K562 (cell line): ENCODE data around the gene NLRP6. TPM values are rescaled to one million over a fixed set of nuclear protein-coding genes. Genes with fewer than 3 reads are reported as not detected.

Experiments
- ATAC-seq: fragments of 200-7000 bp; cut with Tn5 transposase; 3 replicates; pipeline ENCODE4 v1.9.1; 2020; ENCODE audit warnings: moderate library complexity
- BruUV-seq: library from RNA; stranded (reverse); fragments of 400-500 nt; replicated peaks from 2 replicates; lab custom pipeline; 2021; lab: Mats Ljungman, UMichigan
- CTCF ChIA-PET: fragments of 300-600 bp; formaldehyde crosslinking; extraction: SDS; loops from one replicate; lab custom pipeline; 2021; ENCODE audit warnings: low intra/inter-chr PET ratio; lab: Yijun Ruan, JAX
- POLR2A ChIA-PET: fragments of 300-600, 350-650 bp; sonication (Branson Sonifier 250); formaldehyde crosslinking; extraction: SDS; loops from one replicate; lab custom pipeline; 2021; ENCODE audit warnings: antibody characterized with exemption, inconsistent platforms; lab: Yijun Ruan, JAX
- DNase-seq, 4 experiments: peaks; one replicate each; pipeline versions ENCODE4 v3.0.0 to v3.0.0-alpha.2; 2011 to 2018; ENCODE audit warnings: low spot score in 3 of 4, mixed read lengths in 3 of 4; ENCODE audit errors: extremely low read depth in 1 of 4
- FAIRE-seq: peaks from 2 replicates; lab custom pipeline; 2011; peaks lifted over from hg19 to GRCh38; lab: Jason Lieb, UNC
- H2AFZ ChIP-seq: 2 replicates; pipeline ENCODE4 v1.6.0; 2011; ENCODE audit warnings: low read depth, low read length, control low read depth, inconsistent platforms
- H3K27ac ChIP-seq: fragments of 200-600 bp; 3 replicates; pipeline ENCODE4 v1.8.0; 2011; ENCODE audit warnings: low read depth, mild to moderate bottlenecking, control low read depth, inconsistent platforms, low read length, moderate library complexity, mixed read lengths; ENCODE audit errors: extremely low read depth
- H3K27me3 ChIP-seq, 2 experiments: fragments of 300-600 bp in 1 of 2; 2 replicates in 1 of 2; 3 replicates in 1 of 2; pipeline versions ENCODE4 v1.6.0 to v1.8.0; 2011; ENCODE audit warnings: inconsistent platforms in 2 of 2, low read length in 2 of 2, mild to moderate bottlenecking in 1 of 2, mixed read lengths in 1 of 2, moderate library complexity in 1 of 2; ENCODE audit not compliant: control insufficient read depth in 2 of 2, insufficient read depth in 2 of 2
- H3K36me3 ChIP-seq: fragments of 300-600 bp; 3 replicates; pipeline ENCODE4 v1.8.0; 2011; ENCODE audit warnings: mild to moderate bottlenecking, low read length, inconsistent platforms; ENCODE audit not compliant: control insufficient read depth, insufficient read depth
- H3K4me1 ChIP-seq, 2 experiments: fragments of 200-600 bp in 1 of 2; replicated peaks in 1 of 2; 2 replicates in 1 of 2; 3 replicates in 1 of 2; pipeline versions ENCODE4 v1.5.1 to v1.8.0; 2011; ENCODE audit warnings: inconsistent platforms in 2 of 2, low read length in 2 of 2, mild to moderate bottlenecking in 1 of 2, mixed read lengths in 1 of 2, moderate library complexity in 1 of 2; ENCODE audit not compliant: control insufficient read depth in 2 of 2, insufficient read depth in 2 of 2
- H3K4me2 ChIP-seq: 2 replicates; pipeline ENCODE4 v1.6.1; 2011; ENCODE audit warnings: low read length, control low read depth, inconsistent platforms, mixed read lengths; ENCODE audit not compliant: insufficient read depth
- H3K4me3 ChIP-seq: fragments of 200-600 bp; sonication (generic), shearing (Covaris generic); 2 replicates; pipeline ENCODE4 v1.5.1; 2016; ENCODE audit warnings: control low read depth, inconsistent platforms
- H3K79me2 ChIP-seq: fragments of 200-600 bp; 3 replicates; pipeline ENCODE4 v1.8.0; 2011; ENCODE audit warnings: low read length, inconsistent platforms; ENCODE audit not compliant: control insufficient read depth, insufficient read depth
- H3K9ac ChIP-seq, 2 experiments: 2 replicates each; pipeline versions ENCODE4 v1.6.0 to v1.6.1; 2011; ENCODE audit warnings: low read depth in 2 of 2, low read length in 2 of 2, control low read depth in 1 of 2, inconsistent platforms in 1 of 2, mild to moderate bottlenecking in 1 of 2, mixed read lengths in 1 of 2; ENCODE audit not compliant: insufficient read depth in 1 of 2
- H3K9me1 ChIP-seq: one replicate; pipeline ENCODE4 v1.6.0; 2011; ENCODE audit warnings: inconsistent platforms, mild to moderate bottlenecking, low read length, moderate library complexity; ENCODE audit not compliant: control insufficient read depth, insufficient read depth
- H3K9me3 ChIP-seq: replicated peaks from 2 replicates; pipeline ENCODE4 v1.5.1; 2011; ENCODE audit warnings: low read depth, low read length, inconsistent platforms; ENCODE audit not compliant: control insufficient read depth, insufficient read depth
- H4K20me1 ChIP-seq: replicated peaks from 2 replicates; pipeline ENCODE4 v1.6.1; 2011; ENCODE audit warnings: low read length, inconsistent platforms, mixed read lengths; ENCODE audit not compliant: control insufficient read depth, insufficient read depth
- ARID1B ChIP-seq: fragments of 450-650 bp; IDR thresholded peaks from 2 replicates; pipeline ENCODE4 v1.6.1; 2016; ENCODE audit warnings: antibody characterized with exemption, mild to moderate bottlenecking, inconsistent platforms
- BRD9 ChIP-seq: fragments of 450-650 bp; IDR thresholded peaks from 2 replicates; pipeline ENCODE4 v1.6.1; 2018; ENCODE audit warnings: low read depth; ENCODE audit not compliant: partially characterized antibody
- BRF1 ChIP-seq: IDR thresholded peaks from 3 replicates; pipeline ENCODE4 v1.6.1; 2011; ENCODE audit warnings: borderline replicate concordance, mild to moderate bottlenecking; ENCODE audit not compliant: insufficient read length; ENCODE audit errors: extremely low read depth
- CBX3 ChIP-seq, 2 experiments: IDR thresholded peaks; 1 replicate in 1 of 2; 2 replicates in 1 of 2; pipeline ENCODE4 v1.6.1; 2012; ENCODE audit warnings: inconsistent platforms in 2 of 2, low read length in 2 of 2, borderline replicate concordance in 1 of 2, control low read depth in 1 of 2
- CC2D1A ChIP-seq: fragments of 450-650 bp; IDR thresholded peaks from 2 replicates; pipeline ENCODE4 v1.6.1; 2017; ENCODE audit warnings: mild to moderate bottlenecking
- L3MBTL2 ChIP-seq: fragments of 450-650 bp; IDR thresholded peaks from 2 replicates; pipeline ENCODE4 v1.6.1; 2016; ENCODE audit warnings: mild to moderate bottlenecking, moderate library complexity
- MTA2 ChIP-seq: fragments of 450-650 bp; IDR thresholded peaks from 2 replicates; pipeline ENCODE4 v1.6.1; 2016; ENCODE audit warnings: low read depth
- NFIC ChIP-seq: fragments of 450-650 bp; IDR thresholded peaks from 2 replicates; pipeline ENCODE4 v1.6.1; 2017; ENCODE audit warnings: mild to moderate bottlenecking, inconsistent platforms
- NR2C2 ChIP-seq, 2 experiments: fragments of 200-800 bp in 1 of 2; sonication (Bioruptor generic) in 1 of 2; sonication (generic) in 1 of 2; formaldehyde crosslinking in 1 of 2; IDR thresholded peaks; 2 replicates each; pipeline versions ENCODE4 v1.6.1 to v1.8.0; 2016 to 2022; ENCODE audit warnings: mild to moderate bottlenecking in 1 of 2, missing compliant biosample characterization in 1 of 2, missing genetic modification characterization in 1 of 2, missing genetic modification reagents in 1 of 2
- OTX1 ChIP-seq: fragments of 450-650 bp; formaldehyde crosslinking; IDR thresholded peaks from 2 replicates; pipeline ENCODE4 v1.4.0; 2022; ENCODE audit warnings: mild to moderate bottlenecking
- RBBP5 ChIP-seq: fragments of 200-600 bp; sonication (generic); IDR thresholded peaks from 2 replicates; pipeline ENCODE4 v1.6.1; 2012; ENCODE audit warnings: borderline replicate concordance, mild to moderate bottlenecking, low read length, control low read depth, inconsistent platforms; ENCODE audit not compliant: insufficient read depth, poor library complexity, severe bottlenecking
- TCF7L2 ChIP-seq: fragments of 150-350 bp; IDR thresholded peaks from 2 replicates; pipeline ENCODE4 v1.6.1; 2016; ENCODE audit warnings: low read depth, mild to moderate bottlenecking, low read length, moderate library complexity
- ZNF766 ChIP-seq: fragments of 200-800 bp; sonication (Bioruptor generic); conservative IDR thresholded peaks from 2 replicates; pipeline ENCODE4 v1.6.1; 2016; ENCODE audit warnings: missing genetic modification characterization, missing compliant biosample characterization
- WGBS: fragments of 100-300 bp; shearing (Covaris generic); methylation state at CpG from one replicate; pipeline ENCODE4 v1.1.6; 2016; ENCODE audit warnings: low coverage, mixed read lengths; ENCODE audit not compliant: insufficient coverage; ENCODE audit errors: missing lambda C conversion rate; 5-methylcytosine and 5-hydroxymethylcytosine counted together
- in situ Hi-C: fragments of 300-500 bp; cut with MboI; formaldehyde crosslinking; loops from 4 replicates; pipeline ENCODE4 v1.15.0; 2018; ENCODE audit warnings: inconsistent platforms, mixed read lengths
- intact Hi-C: fragments of 100-400 bp; cut with micrococcal nuclease; formaldehyde crosslinking; loops from 2 replicates; pipeline ENCODE4 v1.14.2; 2022
- polyA plus RNA-seq, 8 experiments: library from polyadenylated mRNA; depleted of rRNA in 4 of 8; stranded (reverse) in 5 of 8; unstranded in 3 of 8; fragments of >200 nt; fragmentation: Nextera tagmentation in 2 of 8; fragmentation: Illumina TruSeq in 1 of 8; extraction: Ambion mirVana in 2 of 8; extraction: Trizol in 1 of 8; gene quantifications; 2 replicates each; pipeline versions ENCODE4 v1.2.1 to v1.2.3, GENCODE V29; 2011 to 2014; ENCODE audit warnings: inconsistent platforms in 1 of 8, missing spikeins in 1 of 8
- total RNA-seq, 7 experiments: library from RNA; depleted of rRNA in 6 of 7; stranded (reverse); fragments of >200 nt in 6 of 7; fragmentation: Illumina TruSeq in 2 of 7; extraction: Trizol in 2 of 7; gene quantifications; 2 replicates each; pipeline versions ENCODE4 v1.2.1 to v1.2.3, GENCODE V29; 2011 to 2021; ENCODE audit warnings: low replicate concordance in 1 of 7
- TF ChIP-seq, protein P1 (sequence below): fragments of 250-450 bp; sonication (Bioruptor Pico); IDR thresholded peaks from 2 replicates; pipeline ENCODE4 v1.4.0; 2020

Gene NLRP6
- total and polyA plus RNA-seq, 9 of the 15 experiments (the other 6 are each of a cell fraction or from before 2014, with no cell fraction given): 0.03 to 0.18 (median 0.15) TPM; not detected in 5

DNA sequence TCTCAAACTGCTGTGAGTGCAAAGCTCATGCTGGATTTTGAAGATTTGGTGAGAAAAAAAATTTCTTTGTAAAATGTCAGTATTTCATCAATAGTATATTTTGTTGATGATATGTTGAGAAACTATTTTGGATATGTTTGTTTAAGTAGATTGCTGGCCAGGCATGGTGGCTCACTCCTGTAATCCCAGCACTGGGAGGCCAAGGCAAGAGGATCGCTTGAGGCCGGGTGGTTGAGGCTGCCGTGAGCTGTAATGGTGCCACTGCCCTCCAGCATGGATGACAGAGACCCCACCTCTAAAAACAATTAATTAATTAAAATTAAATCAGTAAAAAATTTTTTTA, 49.3 kb downstream of the NLRP6 start:
- H3K9me1 ChIP-seq: no peaks in the 10 kb centered on the region
- peak overlapping the region; percentile 61 to 93 for H3K9ac ChIP-seq
- POLR2A ChIA-PET: interaction anchor here (0.7 to 1.7 kb wide), 7 partner anchors 8 to 120 kb away, joined by 3 to 11 read pairs (median 5); partner anchors contain the start of genes BET1L and RIC8A
- CTCF ChIA-PET: no interaction called here
- no peak for FAIRE-seq
- DNase-seq: no peak
- in situ Hi-C loops: no loop called here
- 53% methylated on average over 3 of the region's 3 CpGs for WGBS
- no peaks in the 10 kb centered on the region for H4K20me1 ChIP-seq
- peaks cover 29% of the 10 kb centered on the region for H3K79me2 ChIP-seq
- no peak for ATAC-seq
- peaks cover 51 to 60% of the 10 kb centered on the region in 2 experiments for H3K4me1 ChIP-seq
- no TSS peak for BruUV-seq
- H3K27me3 ChIP-seq: no peaks in the 10 kb centered on the region
- H3K4me2 ChIP-seq: peak overlapping the region; percentile 63
- H3K27ac ChIP-seq: peak overlapping the region; percentile 88
- H3K36me3 ChIP-seq: no peaks in the 10 kb centered on the region
- peak overlapping the region; percentile 18; the same call in 1 of the 2 replicates for H3K4me3 ChIP-seq
- TF ChIP-seq ARID1B (no peak), RBBP5 (peak; percentile 27), TCF7L2 (no peak), NFIC (0 out of 2 replicates have a peak, but pooled peaks have one; percentile 0), CBX3 (IDR thresholded peaks at IDR 0.05; ENCODE audit: borderline replicate concordance in 1 of 2, low read length in 2 of 2) (0 out of 3 replicates have a peak, but pooled peaks of 1 of the 2 experiments have one; percentile 12), BRF1 (no peak), CC2D1A (no peak), BRD9 (peak; percentile 15), NR2C2 (CRISPR knock-in tag; IDR thresholded peaks at IDR 0.05) (no peak), NR2C2 (tag; IDR thresholded peaks at IDR 0.05) (peak; percentile 8; the same call in 1 of the 2 replicates), ZNF766 (CRISPR knock-in tag) (0 out of 2 replicates have a peak, but pooled peaks have one; percentile 4), L3MBTL2 (0 out of 2 replicates have a peak, but pooled peaks have one; percentile 54), OTX1 (CRISPR knock-in tag) (no peak), MTA2 (no peak)
- TF ChIP-seq, protein P1, sequence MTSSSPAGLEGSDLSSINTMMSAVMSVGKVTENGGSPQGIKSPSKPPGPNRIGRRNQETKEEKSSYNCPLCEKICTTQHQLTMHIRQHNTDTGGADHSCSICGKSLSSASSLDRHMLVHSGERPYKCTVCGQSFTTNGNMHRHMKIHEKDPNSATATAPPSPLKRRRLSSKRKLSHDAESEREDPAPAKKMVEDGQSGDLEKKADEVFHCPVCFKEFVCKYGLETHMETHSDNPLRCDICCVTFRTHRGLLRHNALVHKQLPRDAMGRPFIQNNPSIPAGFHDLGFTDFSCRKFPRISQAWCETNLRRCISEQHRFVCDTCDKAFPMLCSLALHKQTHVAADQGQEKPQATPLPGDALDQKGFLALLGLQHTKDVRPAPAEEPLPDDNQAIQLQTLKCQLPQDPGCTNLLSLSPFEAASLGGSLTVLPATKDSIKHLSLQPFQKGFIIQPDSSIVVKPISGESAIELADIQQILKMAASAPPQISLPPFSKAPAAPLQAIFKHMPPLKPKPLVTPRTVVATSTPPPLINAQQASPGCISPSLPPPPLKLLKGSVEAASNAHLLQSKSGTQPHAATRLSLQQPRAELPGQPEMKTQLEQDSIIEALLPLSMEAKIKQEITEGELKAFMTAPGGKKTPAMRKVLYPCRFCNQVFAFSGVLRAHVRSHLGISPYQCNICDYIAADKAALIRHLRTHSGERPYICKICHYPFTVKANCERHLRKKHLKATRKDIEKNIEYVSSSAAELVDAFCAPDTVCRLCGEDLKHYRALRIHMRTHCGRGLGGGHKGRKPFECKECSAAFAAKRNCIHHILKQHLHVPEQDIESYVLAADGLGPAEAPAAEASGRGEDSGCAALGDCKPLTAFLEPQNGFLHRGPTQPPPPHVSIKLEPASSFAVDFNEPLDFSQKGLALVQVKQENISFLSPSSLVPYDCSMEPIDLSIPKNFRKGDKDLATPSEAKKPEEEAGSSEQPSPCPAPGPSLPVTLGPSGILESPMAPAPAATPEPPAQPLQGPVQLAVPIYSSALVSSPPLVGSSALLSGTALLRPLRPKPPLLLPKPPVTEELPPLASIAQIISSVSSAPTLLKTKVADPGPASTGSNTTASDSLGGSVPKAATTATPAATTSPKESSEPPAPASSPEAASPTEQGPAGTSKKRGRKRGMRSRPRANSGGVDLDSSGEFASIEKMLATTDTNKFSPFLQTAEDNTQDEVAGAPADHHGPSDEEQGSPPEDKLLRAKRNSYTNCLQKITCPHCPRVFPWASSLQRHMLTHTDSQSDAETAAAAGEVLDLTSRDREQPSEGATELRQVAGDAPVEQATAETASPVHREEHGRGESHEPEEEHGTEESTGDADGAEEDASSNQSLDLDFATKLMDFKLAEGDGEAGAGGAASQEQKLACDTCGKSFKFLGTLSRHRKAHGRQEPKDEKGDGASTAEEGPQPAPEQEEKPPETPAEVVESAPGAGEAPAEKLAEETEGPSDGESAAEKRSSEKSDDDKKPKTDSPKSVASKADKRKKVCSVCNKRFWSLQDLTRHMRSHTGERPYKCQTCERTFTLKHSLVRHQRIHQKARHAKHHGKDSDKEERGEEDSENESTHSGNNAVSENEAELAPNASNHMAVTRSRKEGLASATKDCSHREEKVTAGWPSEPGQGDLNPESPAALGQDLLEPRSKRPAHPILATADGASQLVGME (CRISPR knock-in tag): no peak
- H3K9me3 ChIP-seq: 0 out of 2 replicates have a peak, but pooled peaks cover 2% of the 10 kb centered on the region
- intact Hi-C loops: no loop called here
- H2AFZ ChIP-seq: peak overlapping the region; percentile 46; the same call in 1 of the 2 replicates
